H1 (cell line): ENCODE data around the gene SNED1. TPM values are rescaled to one million over a fixed set of nuclear protein-coding genes. Genes with fewer than 3 reads are reported as not detected.

ENCODE experiments used
- CTCF ChIA-PET: fragments of 300-600 bp; sonication (Branson Sonifier 250); formaldehyde crosslinking; loops from one replicate; lab custom pipeline; 2021; ENCODE audit not compliant: partially characterized antibody; lab: Charles Lee
- POLR2A ChIA-PET: fragments of 300-600 bp; sonication (Branson Sonifier 250); formaldehyde crosslinking; loops from one replicate; lab custom pipeline; 2021; ENCODE audit warnings: inconsistent platforms; ENCODE audit not compliant: partially characterized antibody; lab: Charles Lee
- DNase-seq, 2 experiments: peaks; one replicate each; pipeline versions ENCODE4 v3.0.0 to v3.0.0-alpha.2; 2010 to 2022; ENCODE audit warnings: low spot score in 2 of 2, low read depth in 1 of 2, mixed read lengths in 1 of 2
- FAIRE-seq: peaks from 2 replicates; lab custom pipeline; 2011; peaks lifted over from hg19 to GRCh38; lab: Jason Lieb, UNC
- H2AFZ ChIP-seq: 2 replicates; pipeline ENCODE4 v1.8.1; 2012; ENCODE audit warnings: low read length, inconsistent platforms
- H2AK5ac ChIP-seq: 2 replicates; pipeline ENCODE4 v1.6.1; 2013; ENCODE audit warnings: low read depth, low read length
- H2BK120ac ChIP-seq: replicated peaks from 2 replicates; pipeline ENCODE3; 2013; ENCODE audit warnings: low read depth, low read length, inconsistent platforms
- H2BK12ac ChIP-seq: 2 replicates; pipeline ENCODE4 v1.6.1; 2013; ENCODE audit warnings: low read depth, low read length
- H2BK15ac ChIP-seq: 2 replicates; pipeline ENCODE4 v1.6.1; 2013; ENCODE audit warnings: low read length
- H2BK20ac ChIP-seq: 2 replicates; pipeline ENCODE4 v1.6.1; 2013; ENCODE audit warnings: low read length
- H2BK5ac ChIP-seq: 2 replicates; pipeline ENCODE4 v1.6.1; 2013; ENCODE audit warnings: low read depth, low read length
- H3K14ac ChIP-seq: 2 replicates; pipeline ENCODE4 v1.6.1; 2013; ENCODE audit warnings: inconsistent platforms; ENCODE audit not compliant: insufficient read length
- H3K18ac ChIP-seq: 2 replicates; pipeline ENCODE4 v1.6.1; 2013; ENCODE audit warnings: low read length; ENCODE audit errors: extremely low read depth
- H3K23ac ChIP-seq: 2 replicates; pipeline ENCODE4 v1.6.1; 2013; ENCODE audit warnings: inconsistent platforms; ENCODE audit not compliant: insufficient read length
- H3K23me2 ChIP-seq: 2 replicates; pipeline ENCODE4 v1.6.1; 2013; ENCODE audit warnings: low read depth, low read length
- H3K27ac ChIP-seq: 2 replicates; pipeline ENCODE4 v1.6.1; 2011; ENCODE audit warnings: low read depth, low read length, inconsistent platforms
- H3K27me3 ChIP-seq, 4 experiments: replicated peaks in 1 of 4; 1 replicate in 1 of 4; 2 replicates in 3 of 4; pipeline versions ENCODE4 v1.6.1 to v1.8.1; 2011 to 2013; ENCODE audit warnings: low read length in 3 of 4, mild to moderate bottlenecking in 3 of 4, inconsistent platforms in 2 of 4, mixed read lengths in 2 of 4, moderate library complexity in 1 of 4; ENCODE audit not compliant: control insufficient read depth in 3 of 4, insufficient read depth in 3 of 4; ENCODE audit errors: extremely low read depth in 1 of 4
- H3K36me3 ChIP-seq, 4 experiments: 2 replicates each; pipeline versions ENCODE4 v1.6.1 to v1.8.1; 2011 to 2013; ENCODE audit warnings: mild to moderate bottlenecking in 4 of 4, low read length in 3 of 4, moderate library complexity in 2 of 4, control low read depth in 1 of 4, inconsistent platforms in 1 of 4; ENCODE audit not compliant: insufficient read depth in 4 of 4, control insufficient read depth in 2 of 4
- H3K4ac ChIP-seq: replicated peaks from 2 replicates; pipeline ENCODE3; 2013; ENCODE audit warnings: low read length, low read depth, mixed read lengths, inconsistent platforms; ENCODE audit not compliant: insufficient read length
- H3K4me1 ChIP-seq, 4 experiments: replicated peaks in 1 of 4; 1 replicate in 1 of 4; 2 replicates in 3 of 4; pipeline versions ENCODE4 v1.6.1 to v1.8.1; 2011 to 2013; ENCODE audit warnings: low read length in 3 of 4, inconsistent platforms in 2 of 4, mixed read lengths in 1 of 4; ENCODE audit not compliant: insufficient read depth in 4 of 4, control insufficient read depth in 3 of 4
- H3K4me2 ChIP-seq, 2 experiments: 2 replicates each; pipeline versions ENCODE4 v1.6.1 to v1.8.1; 2011 to 2013; ENCODE audit warnings: low read depth in 2 of 2, low read length in 2 of 2, control low read depth in 1 of 2, inconsistent platforms in 1 of 2, mild to moderate bottlenecking in 1 of 2; ENCODE audit not compliant: insufficient read depth in 1 of 2
- H3K4me3 ChIP-seq, 4 experiments: fragments of 200-600, 300-600 bp in 1 of 4; sonication (generic), shearing (Covaris generic), sonication (Bioruptor Twin) in 1 of 4; 2 replicates each; pipeline versions ENCODE4 v1.5.1 to v1.8.1; 2011 to 2016; ENCODE audit warnings: low read length in 4 of 4, low read depth in 3 of 4, control low read depth in 2 of 4, inconsistent platforms in 2 of 4, mild to moderate bottlenecking in 2 of 4, mixed read lengths in 1 of 4, moderate library complexity in 1 of 4; ENCODE audit not compliant: insufficient read depth in 2 of 4; ENCODE audit errors: extremely low read depth in 1 of 4
- H3K56ac ChIP-seq: replicated peaks from 2 replicates; pipeline ENCODE3; 2013; ENCODE audit warnings: low read depth, mild to moderate bottlenecking, mixed read lengths, low read length, inconsistent platforms; ENCODE audit not compliant: insufficient read length
- H3K79me1 ChIP-seq: 2 replicates; pipeline ENCODE4 v1.6.1; 2013; ENCODE audit warnings: low read depth, low read length, control low read depth
- H3K79me2 ChIP-seq, 2 experiments: 2 replicates each; pipeline versions ENCODE4 v1.6.1 to v1.8.1; 2012 to 2013; ENCODE audit warnings: low read length in 2 of 2, mild to moderate bottlenecking in 2 of 2, inconsistent platforms in 1 of 2; ENCODE audit not compliant: insufficient read depth in 2 of 2, control insufficient read depth in 1 of 2
- H3K9ac ChIP-seq, 4 experiments: replicated peaks in 1 of 4; 1 replicate in 1 of 4; 2 replicates in 3 of 4; pipeline versions ENCODE4 v1.6.1 to v1.8.1; 2011 to 2013; ENCODE audit warnings: low read depth in 3 of 4, low read length in 3 of 4, control low read depth in 2 of 4, mild to moderate bottlenecking in 2 of 4, moderate library complexity in 2 of 4, inconsistent platforms in 1 of 4; ENCODE audit errors: extremely low read depth in 1 of 4
- H3K9me3 ChIP-seq, 2 experiments: 2 replicates each; pipeline versions ENCODE4 v1.6.1 to v1.8.1; 2012 to 2013; ENCODE audit warnings: mild to moderate bottlenecking in 2 of 2, moderate library complexity in 2 of 2, control low read depth in 1 of 2, inconsistent platforms in 1 of 2, low read depth in 1 of 2, low read length in 1 of 2, mixed read lengths in 1 of 2; ENCODE audit not compliant: insufficient read depth in 2 of 2
- H4K20me1 ChIP-seq, 2 experiments: replicated peaks in 1 of 2; 2 replicates each; pipeline versions ENCODE3 to v1.8.1; 2011 to 2013; ENCODE audit warnings: inconsistent platforms in 2 of 2, low read length in 2 of 2, mild to moderate bottlenecking in 1 of 2; ENCODE audit not compliant: insufficient read depth in 2 of 2, control insufficient read depth in 1 of 2
- H4K5ac ChIP-seq: 2 replicates; pipeline ENCODE4 v1.6.1; 2013; ENCODE audit warnings: low read length, low read depth, mixed read lengths, inconsistent platforms; ENCODE audit not compliant: insufficient read length
- H4K8ac ChIP-seq: 2 replicates; pipeline ENCODE4 v1.8.0; 2013; ENCODE audit warnings: mild to moderate bottlenecking, moderate library complexity, low read length, inconsistent platforms; ENCODE audit not compliant: insufficient read depth; ENCODE audit errors: extremely low read depth
- H4K91ac ChIP-seq: replicated peaks from 2 replicates; pipeline ENCODE3; 2013; ENCODE audit warnings: low read length, mixed read lengths, inconsistent platforms; ENCODE audit not compliant: insufficient read length
- EP300 ChIP-seq, 2 experiments: IDR thresholded peaks; 1 replicate in 1 of 2; 2 replicates in 1 of 2; pipeline ENCODE4 v1.6.1; 2011 to 2012; ENCODE audit warnings: low read depth in 2 of 2, low read length in 2 of 2, mild to moderate bottlenecking in 2 of 2, borderline replicate concordance in 1 of 2, inconsistent platforms in 1 of 2, moderate library complexity in 1 of 2
- GTF2F1 ChIP-seq: IDR thresholded peaks from 2 replicates; pipeline ENCODE4 v1.6.1; 2012; ENCODE audit warnings: low read depth, low read length, improper control_type of control experiment, borderline replicate concordance
- HDAC2 ChIP-seq, 2 experiments: fragments of 300-600 bp in 1 of 2; sonication (generic) in 1 of 2; IDR thresholded peaks; 2 replicates each; pipeline ENCODE4 v1.6.1; 2011 to 2012; ENCODE audit warnings: low read depth in 2 of 2, low read length in 2 of 2, mild to moderate bottlenecking in 2 of 2, moderate library complexity in 2 of 2, borderline replicate concordance in 1 of 2, inconsistent platforms in 1 of 2
- JUN ChIP-seq: IDR thresholded peaks from 2 replicates; pipeline ENCODE4 v1.6.1; 2011; ENCODE audit warnings: low read depth, mild to moderate bottlenecking, improper control_type of control experiment, low read length
- MAFK ChIP-seq: IDR thresholded peaks from 2 replicates; pipeline ENCODE4 v1.6.1; 2012; ENCODE audit warnings: low read depth, mild to moderate bottlenecking, improper control_type of control experiment, low read length
- NRF1 ChIP-seq: IDR thresholded peaks from 2 replicates; pipeline ENCODE4 v1.6.1; 2011; ENCODE audit warnings: mild to moderate bottlenecking, low read depth, low read length, improper control_type of control experiment
- RFX5 ChIP-seq: IDR thresholded peaks from 2 replicates; pipeline ENCODE4 v1.6.1; 2011; ENCODE audit warnings: low read depth, low read length, improper control_type of control experiment, borderline replicate concordance
- SP4 ChIP-seq: IDR thresholded peaks from 2 replicates; pipeline ENCODE4 v1.6.1; 2012; ENCODE audit warnings: low read length, inconsistent platforms
- TAF7 ChIP-seq: optimal IDR thresholded peaks from 2 replicates; pipeline ENCODE3; 2011; ENCODE audit warnings: low read depth, mild to moderate bottlenecking, inconsistent platforms, low read length, moderate library complexity, borderline replicate concordance
- WGBS, 2 experiments: shearing (Covaris generic) in 1 of 2; methylation state at CpG; one replicate each; pipeline versions ENCODE4 v1.1.6 to v1.1.7; 2013 to 2015; ENCODE audit warnings: low lambda C conversion rate in 2 of 2, mixed read lengths in 2 of 2, inconsistent platforms in 1 of 2, low coverage in 1 of 2, missing lambda C conversion rate in 1 of 2; ENCODE audit not compliant: insufficient replicate concordance in 2 of 2, insufficient coverage in 1 of 2, insufficient read length in 1 of 2; ENCODE audit errors: extremely low coverage in 1 of 2, missing lambda C conversion rate in 1 of 2; 5-methylcytosine and 5-hydroxymethylcytosine counted together
- polyA plus RNA-seq, 7 experiments: library from polyadenylated mRNA; depleted of rRNA in 3 of 7; stranded (reverse) in 5 of 7; unstranded in 2 of 7; fragments of >200 nt in 5 of 7; fragments of 200-250 nt in 2 of 7; gene quantifications; 1 replicate in 5 of 7; 2 replicates in 1 of 7; 4 replicates in 1 of 7; pipeline versions ENCODE4 v1.2.1 to v1.2.3, GENCODE V29; 2011 to 2013; ENCODE audit warnings: missing spikeins in 2 of 7, mixed read lengths in 2 of 7
- total RNA-seq: library from RNA; stranded (reverse); fragmentation: NEBNext Ultra II Directional; extraction: Animal tissue kit (Norgen Biotek cat#: 25700); gene quantifications from 2 replicates; pipeline ENCODE4 v1.2.1, GENCODE V29; 2021
- TF ChIP-seq, protein P1 (sequence below): IDR thresholded peaks from 2 replicates; pipeline ENCODE4 v1.6.1; 2012; ENCODE audit warnings: inconsistent platforms

Gene SNED1
- total and polyA plus RNA-seq, 2 of the 8 experiments (the other 6 are each of a cell fraction or from before 2014, with no cell fraction given), result 1.9 TPM

DNA sequence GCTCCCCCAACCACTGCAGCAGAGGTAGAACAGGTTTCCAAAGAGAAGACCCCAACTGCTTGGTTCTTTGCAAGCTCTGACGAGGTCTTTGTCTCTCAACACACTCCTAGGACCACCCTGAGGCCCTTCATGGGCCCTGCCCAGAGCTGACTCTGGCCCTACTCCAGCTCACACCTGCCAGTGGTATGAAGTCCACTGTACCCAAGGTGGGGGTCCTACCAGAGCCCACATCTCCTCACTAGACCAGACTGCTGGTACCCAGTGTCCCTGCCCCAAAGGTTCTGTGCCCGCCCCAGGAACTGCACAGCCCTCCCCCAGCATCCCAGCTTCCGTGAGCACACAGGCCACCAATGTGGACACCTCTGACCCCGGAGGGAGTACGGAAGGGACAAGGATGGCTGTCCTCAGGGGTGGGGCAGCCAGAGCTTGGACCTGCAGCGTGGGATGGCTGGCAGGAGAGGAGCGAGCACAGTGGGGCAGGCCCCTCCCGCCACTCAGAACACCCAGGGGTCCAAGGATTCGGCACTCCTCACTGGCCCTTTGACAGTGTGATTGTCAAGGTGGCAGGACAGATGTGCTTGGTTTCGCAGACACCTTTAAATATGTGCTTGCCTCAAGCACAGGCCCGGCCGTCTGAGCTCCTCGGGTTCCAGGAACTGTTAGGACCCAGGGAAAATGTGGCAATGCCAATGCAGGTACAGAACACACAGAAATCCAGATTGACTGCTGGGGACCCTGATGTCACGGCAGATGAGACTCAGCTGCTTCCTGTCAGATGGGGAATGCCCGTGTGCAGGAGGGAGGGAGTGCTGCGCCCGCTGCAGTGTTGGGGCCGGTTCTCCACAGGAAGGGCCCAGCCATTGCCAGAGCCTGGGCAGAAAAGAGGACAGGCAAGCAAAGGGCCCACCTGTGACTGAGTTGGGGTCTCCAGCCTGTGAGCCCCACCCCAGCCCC is 52.5 kb downstream of the SNED1 start:
- no peaks in the 10 kb centered on the region for H3K79me2 ChIP-seq
- 87% methylated on average over 17 of the region's 18 CpGs; no CpG with 5 or more reads in 1 of the 2 experiments for WGBS, 2 experiments
- H3K9ac ChIP-seq, result no peak overlapping the region
- H2AFZ ChIP-seq, result no peak overlapping the region
- H3K27me3 ChIP-seq, result no peaks in the 10 kb centered on the region
- H3K23ac ChIP-seq, result no peak overlapping the region
- ChIA-PET CTCF (interaction anchor here (1.2 kb wide), 1 partner anchor 200 kb away, joined by 3 read pairs; no protein-coding TSS in a partner anchor), POLR2A (interaction anchor here (1.2 kb wide), 1 partner anchor 14 kb away, joined by 4 read pairs; no protein-coding TSS in a partner anchor)
- no peaks in the 10 kb centered on the region for H3K23me2 ChIP-seq
- no peaks in the 10 kb centered on the region for H3K79me1 ChIP-seq
- H3K18ac ChIP-seq, result no peak overlapping the region
- H3K27ac ChIP-seq, result no peak overlapping the region
- H2BK20ac ChIP-seq, result no peak overlapping the region
- H2BK5ac ChIP-seq, result no peak overlapping the region
- no peak overlapping the region for H3K4me2 ChIP-seq
- no peaks in the 10 kb centered on the region for H3K36me3 ChIP-seq
- FAIRE-seq, result no peak
- no peak overlapping the region for H3K4ac ChIP-seq
- no peak overlapping the region for H4K5ac ChIP-seq
- H4K20me1 ChIP-seq, result peaks cover 1 to 9% of the 10 kb centered on the region in 2 experiments
- H3K4me3 ChIP-seq, result no peak overlapping the region
- no peaks in the 10 kb centered on the region for H3K4me1 ChIP-seq
- no peaks in the 10 kb centered on the region for H3K9me3 ChIP-seq
- no peak overlapping the region for H2AK5ac ChIP-seq
- no peak for DNase-seq
- H2BK15ac ChIP-seq, result no peak overlapping the region
- H4K91ac ChIP-seq, result no peak overlapping the region
- no peak overlapping the region for H2BK120ac ChIP-seq
- H2BK12ac ChIP-seq, result no peak overlapping the region
- H3K56ac ChIP-seq, result no peak overlapping the region
- H3K14ac ChIP-seq, result no peak overlapping the region
- no peak overlapping the region for H4K8ac ChIP-seq
- TF ChIP-seq JUN (no peak), TAF7 (no peak), GTF2F1 (no peak), NRF1 (no peak), RFX5 (no peak), SP4 (no peak), MAFK (no peak), EP300 (IDR thresholded peaks at IDR 0.05; ENCODE audit: borderline replicate concordance in 1 of 2, low read depth in 2 of 2, low read length in 2 of 2) (no peak), HDAC2 (IDR thresholded peaks at IDR 0.05; ENCODE audit: borderline replicate concordance in 1 of 2, low read depth in 2 of 2, low read length in 2 of 2) (no peak)
- TF ChIP-seq, protein P1, sequence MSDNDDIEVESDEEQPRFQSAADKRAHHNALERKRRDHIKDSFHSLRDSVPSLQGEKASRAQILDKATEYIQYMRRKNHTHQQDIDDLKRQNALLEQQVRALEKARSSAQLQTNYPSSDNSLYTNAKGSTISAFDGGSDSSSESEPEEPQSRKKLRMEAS, result no peak
